Neural progenitor cell (in vitro differentiated cells): ENCODE data around the gene TSPAN15.

Source experiments
- CTCF ChIP-seq: fragments of 200-600 bp; sonication (generic); IDR thresholded peaks from 2 replicates; pipeline ENCODE4 v1.5.1; 2017; ENCODE audit warnings: antibody characterized with exemption, mild to moderate bottlenecking
- EZH2 ChIP-seq: fragments of 200-600 bp; sonication (generic); IDR thresholded peaks from 2 replicates; pipeline ENCODE4 v1.6.1; 2017; ENCODE audit warnings: antibody characterized with exemption, mild to moderate bottlenecking, moderate library complexity
- EZH2phosphoT487 ChIP-seq: fragments of 200-600 bp; sonication (generic); IDR thresholded peaks from 2 replicates; pipeline ENCODE4 v1.6.1; 2017; ENCODE audit warnings: antibody characterized with exemption

GRCh38 chr10:69541463-69541862 lies 90.2 kb downstream of the TSPAN15 start:
- no peak for TF ChIP-seq CTCF
- TF ChIP-seq EZH2 = no peak
- no peak for TF ChIP-seq EZH2phosphoT487
